Activated CD4-positive, alpha-beta T cell treated with anti-CD3 and anti-CD28 coated beads for 36 hours (primary cell): Measurements from ENCODE around the gene JUP. TPM values are rescaled to one million over a fixed set of nuclear protein-coding genes. Genes with fewer than 3 reads are reported as not detected.

Experiments used
- ATAC-seq: fragments of 200-7000 bp; cut with Tn5 transposase; one replicate; pipeline ENCODE4 v1.10.0; 2021; ENCODE audit warnings: mild to moderate bottlenecking, moderate library complexity
- CTCF ChIA-PET: fragments of 350-600 bp; sonication (Branson Sonifier 250); formaldehyde crosslinking; loops from one replicate; lab custom pipeline; 2021; ENCODE audit warnings: antibody characterized with exemption; lab: Charles Lee
- POLR2A ChIA-PET: fragments of 350-600 bp; sonication (Branson Sonifier 250); formaldehyde crosslinking; loops from one replicate; lab custom pipeline; 2021; ENCODE audit warnings: antibody characterized with exemption, inconsistent platforms; lab: Charles Lee
- DNase-seq: peaks from one replicate; pipeline ENCODE4 v3.0.0-alpha.2; 2020
- H3K27ac Mint-ChIP-seq: one replicate; pipeline ENCODE4 v1.8.0; 2021; ENCODE audit warnings: mixed read lengths
- H3K27me3 Mint-ChIP-seq: one replicate; pipeline ENCODE4 v1.8.0; 2021; ENCODE audit warnings: mixed read lengths
- H3K36me3 Mint-ChIP-seq: one replicate; pipeline ENCODE4 v1.8.0; 2021; ENCODE audit warnings: low read depth, mixed read lengths
- H3K4me1 Mint-ChIP-seq: one replicate; pipeline ENCODE4 v1.8.0; 2021; ENCODE audit warnings: mixed read lengths
- H3K4me3 Mint-ChIP-seq: one replicate; pipeline ENCODE4 v1.8.0; 2021; ENCODE audit warnings: mild to moderate bottlenecking, moderate library complexity, mixed read lengths
- H3K9me3 Mint-ChIP-seq: one replicate; pipeline ENCODE4 v1.8.0; 2021; ENCODE audit warnings: low read depth, mixed read lengths
- intact Hi-C, 2 experiments: fragments of 100-400 bp; cut with DNase I in 1 of 2; cut with micrococcal nuclease in 1 of 2; formaldehyde crosslinking; loops; one replicate each; pipeline versions ENCODE4 v1.14.2 to v1.15.1; 2022 to 2024; cut with DNase I, micrococcal nuclease
- total RNA-seq, 2 experiments: library from RNA; stranded (reverse); gene quantifications; one replicate each; pipeline ENCODE4 v1.2.3, GENCODE V29; 2021

Gene JUP
- total RNA-seq, 2 experiments from 2014 or later = 0.34 to 0.54 TPM

DNA sequence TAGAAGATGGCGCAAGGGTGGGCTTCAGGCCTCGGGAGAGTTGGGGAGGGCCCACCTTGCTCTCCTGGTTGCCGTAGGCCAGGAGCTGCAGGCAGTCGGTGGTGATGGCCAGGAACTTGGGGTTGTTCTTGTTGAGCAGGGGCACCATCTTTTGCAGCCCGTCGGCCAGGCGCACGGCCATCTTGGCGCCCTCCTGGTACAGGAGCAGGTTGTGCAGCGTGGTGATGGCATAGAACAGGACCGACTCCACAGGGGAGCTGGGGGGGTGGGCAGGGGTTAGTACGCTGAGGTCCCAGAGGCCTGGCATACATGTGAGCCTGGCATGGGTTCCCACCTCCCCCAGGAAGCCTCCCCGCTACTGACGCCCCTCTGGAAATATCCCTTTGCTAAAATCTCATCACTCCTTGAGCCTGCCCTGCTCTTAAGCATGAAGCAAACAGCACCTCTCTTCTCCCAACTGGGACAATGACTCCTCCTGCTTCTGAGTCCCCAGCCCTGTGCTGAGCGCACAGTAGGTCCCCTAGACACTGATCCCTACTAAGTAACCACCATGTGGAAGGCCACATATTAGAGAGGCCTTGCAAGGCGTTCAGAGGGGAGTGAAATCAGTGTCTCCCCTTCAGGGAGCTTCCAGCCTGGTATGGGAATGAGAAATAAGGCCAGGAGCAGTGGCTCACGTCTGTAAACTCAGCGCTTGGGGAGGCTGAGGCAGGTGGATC, 19.0 kb downstream of the JUP start:
- no peak overlapping the region for H3K27ac Mint-ChIP-seq
- ChIA-PET POLR2A (no interaction called here), CTCF (interaction anchor here (0.6 to 0.7 kb wide), 2 partner anchors 40 to 205 kb away, joined by 3 read pairs; no protein-coding TSS in a partner anchor)
- DNase-seq = no peak
- H3K4me3 Mint-ChIP-seq = no peak overlapping the region
- no peaks in the 10 kb centered on the region for H3K27me3 Mint-ChIP-seq
- no peaks in the 10 kb centered on the region for H3K4me1 Mint-ChIP-seq
- H3K36me3 Mint-ChIP-seq = no peaks in the 10 kb centered on the region
- no peaks in the 10 kb centered on the region for H3K9me3 Mint-ChIP-seq
- ATAC-seq = no peak
- intact Hi-C loops = no loop called here

DNA sequence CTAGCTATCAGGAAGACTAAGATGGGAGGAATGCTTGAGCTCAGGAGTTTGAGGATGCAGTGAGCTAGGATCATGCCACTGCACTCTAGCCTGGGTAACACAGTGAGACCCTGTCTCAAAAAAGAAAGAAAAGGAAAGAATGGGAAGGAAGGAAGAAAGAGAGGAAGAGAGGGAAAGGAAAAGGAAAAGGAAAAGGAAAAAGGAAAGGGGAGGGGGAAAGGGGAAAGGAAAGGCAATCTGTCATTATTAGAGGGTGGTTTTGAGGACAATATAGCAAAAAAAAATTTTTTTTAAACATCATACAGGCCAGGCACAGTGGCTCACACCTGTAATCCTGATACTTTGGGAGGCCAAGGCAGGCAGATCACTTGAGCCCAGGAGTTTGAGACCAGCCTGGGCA, 20.4 kb downstream of the JUP start:
- no peak for ATAC-seq
- DNase-seq = no peak
- CTCF ChIA-PET = interaction anchor here (0.7 to 1.4 kb wide), 2 partner anchors 28 to 43 kb away, joined by 3 read pairs; no protein-coding TSS in a partner anchor
- no peak overlapping the region for H3K4me3 Mint-ChIP-seq
- no peaks in the 10 kb centered on the region for H3K9me3 Mint-ChIP-seq
- H3K27me3 Mint-ChIP-seq = no peaks in the 10 kb centered on the region
- no peak overlapping the region for H3K27ac Mint-ChIP-seq
- no peaks in the 10 kb centered on the region for H3K36me3 Mint-ChIP-seq
- intact Hi-C loops = no loop called here
- POLR2A ChIA-PET = no interaction called here
- H3K4me1 Mint-ChIP-seq = no peaks in the 10 kb centered on the region

DNA sequence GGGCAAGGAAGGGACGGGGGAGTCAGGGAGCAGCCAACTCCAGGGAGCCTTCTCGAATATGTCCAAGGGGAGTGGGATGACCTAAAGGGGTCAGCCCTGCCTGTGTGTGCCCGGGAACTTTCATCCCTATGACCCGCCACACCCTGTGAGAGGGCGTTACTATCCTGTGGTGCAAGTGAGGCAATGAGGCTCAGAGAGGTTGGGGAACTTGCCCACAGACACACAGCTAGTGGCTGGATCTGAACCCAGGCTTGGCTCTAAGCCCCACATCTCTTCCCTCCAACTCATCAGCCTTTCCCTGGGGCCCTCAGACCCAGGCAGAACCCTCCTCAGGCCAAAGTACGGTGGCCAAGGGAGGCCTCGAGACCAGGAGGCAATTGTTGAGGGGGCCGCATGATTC, 23.2 kb downstream of the JUP start:
- POLR2A ChIA-PET = no interaction called here
- no peaks in the 10 kb centered on the region for H3K27me3 Mint-ChIP-seq
- CTCF ChIA-PET = interaction anchor here (0.6 kb wide), 1 partner anchor 351 kb away, joined by 3 read pairs; no protein-coding TSS in a partner anchor

DNA sequence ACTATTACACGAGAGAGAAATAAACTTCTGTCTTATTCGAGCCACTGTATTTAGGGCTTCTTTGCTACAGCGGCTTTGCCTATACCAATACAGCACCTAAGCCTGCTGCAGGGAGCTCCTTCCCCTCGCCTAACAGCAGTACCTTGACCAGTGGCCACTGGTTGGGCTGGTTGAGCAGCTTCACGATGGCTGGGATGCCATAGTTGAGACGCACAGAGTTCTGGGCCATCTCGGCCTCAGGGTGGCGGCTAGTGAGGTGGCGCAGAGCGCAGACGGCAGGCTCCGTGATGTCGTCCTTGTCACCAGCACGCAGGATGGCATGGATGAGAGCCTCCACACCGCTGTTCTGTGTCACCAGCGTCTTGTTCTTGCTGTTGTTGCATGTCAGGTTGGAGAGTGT, 23.7 kb downstream of the JUP start:
- Mint-ChIP-seq H3K9me3 (no peaks in the 10 kb centered on the region), H3K36me3 (no peaks in the 10 kb centered on the region), H3K4me1 (no peaks in the 10 kb centered on the region), H3K4me3 (no peak overlapping the region), H3K27ac (no peak overlapping the region), H3K27me3 (no peaks in the 10 kb centered on the region)
- intact Hi-C loops = no loop called here
- DNase-seq (no peak), ATAC-seq (no peak)
- CTCF ChIA-PET = no interaction called here
- POLR2A ChIA-PET = interaction anchor here (0.5 kb wide), 1 partner anchor 42 kb away, joined by 5 read pairs; no protein-coding TSS in a partner anchor

More for the DNA sequence above, 23.2 kb downstream of the JUP start:
- no peak overlapping the region for H3K4me3 Mint-ChIP-seq
- H3K4me1 Mint-ChIP-seq = no peaks in the 10 kb centered on the region
- DNase-seq (no peak), ATAC-seq (no peak)
- intact Hi-C loops = no loop called here
- no peaks in the 10 kb centered on the region for H3K36me3 Mint-ChIP-seq
- H3K9me3 Mint-ChIP-seq = no peaks in the 10 kb centered on the region
- no peak overlapping the region for H3K27ac Mint-ChIP-seq

DNA sequence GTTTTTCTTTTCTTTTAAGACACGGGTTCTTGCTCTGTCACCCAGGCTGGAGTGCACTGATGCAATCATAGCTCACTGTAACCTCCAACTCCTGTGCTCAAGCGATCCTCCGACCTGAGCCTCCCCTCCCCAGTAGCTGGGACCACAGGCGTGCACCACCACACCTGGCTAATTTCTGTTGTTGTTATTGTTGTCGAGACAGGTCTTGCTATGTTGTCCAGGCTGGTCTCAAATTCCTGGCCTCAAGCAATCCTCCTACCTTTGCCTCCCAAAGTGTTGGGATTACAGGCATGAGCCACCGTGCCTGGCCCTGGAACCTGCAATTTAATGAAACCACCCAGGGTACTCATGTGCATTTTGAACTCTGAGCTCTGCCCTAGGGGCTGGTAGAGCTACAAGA, 24.1 kb downstream of the JUP start:
- Mint-ChIP-seq H3K4me3 (no peak overlapping the region), H3K27me3 (no peaks in the 10 kb centered on the region), H3K4me1 (no peaks in the 10 kb centered on the region), H3K36me3 (no peaks in the 10 kb centered on the region), H3K27ac (no peak overlapping the region), H3K9me3 (no peaks in the 10 kb centered on the region)
- DNase-seq (no peak), ATAC-seq (no peak)
- intact Hi-C loops = no loop called here
- CTCF ChIA-PET = no interaction called here
- POLR2A ChIA-PET = interaction anchor here (0.5 kb wide), 1 partner anchor 42 kb away, joined by 5 read pairs; no protein-coding TSS in a partner anchor

DNA sequence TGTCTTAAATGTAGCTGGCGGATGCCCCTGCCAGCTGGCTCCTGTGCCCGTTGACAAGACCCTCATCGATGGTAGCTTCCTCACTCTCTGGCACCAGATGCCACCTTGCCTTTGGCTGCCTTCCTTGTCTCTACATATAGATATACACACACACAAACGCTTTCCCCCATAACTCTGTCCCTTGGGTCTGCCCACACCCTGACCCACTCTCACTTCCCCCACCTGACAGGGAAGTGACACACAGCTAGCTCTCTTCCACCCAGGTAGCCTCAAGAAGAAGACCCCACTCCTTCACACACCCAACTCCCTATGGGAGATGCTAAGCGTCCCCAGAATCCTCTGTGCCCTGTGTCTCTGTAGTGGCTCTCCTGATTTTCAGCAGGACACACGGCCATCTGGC, 25.6 kb downstream of the JUP start:
- POLR2A ChIA-PET = no interaction called here
- CTCF ChIA-PET = no interaction called here

DNA sequence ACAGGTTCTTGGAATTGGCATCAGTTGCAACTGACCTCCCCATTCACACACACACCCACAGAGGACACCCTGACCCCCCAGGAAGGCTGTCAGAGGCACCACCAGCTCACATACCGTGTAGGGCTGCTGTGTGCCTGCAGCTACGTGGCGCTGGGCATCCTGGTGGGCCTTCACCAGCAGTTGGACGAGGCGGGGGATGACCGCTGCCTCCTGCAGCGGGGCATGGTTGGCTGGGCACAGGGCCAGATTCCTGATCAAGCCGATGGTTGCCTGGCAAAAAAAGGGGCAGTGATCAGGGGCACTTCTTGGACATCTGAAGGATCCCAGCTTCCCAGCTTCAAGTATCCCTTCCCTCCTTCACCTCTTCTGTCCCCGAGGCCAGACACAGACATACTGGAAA, 27.9 kb downstream of the JUP start:
- H3K36me3 Mint-ChIP-seq = no peaks in the 10 kb centered on the region
- ATAC-seq (no peak), DNase-seq (no peak)
- H3K4me3 Mint-ChIP-seq = no peak overlapping the region
- H3K9me3 Mint-ChIP-seq = no peaks in the 10 kb centered on the region
- H3K27ac Mint-ChIP-seq = no peak overlapping the region
- ChIA-PET POLR2A (no interaction called here), CTCF (interaction anchor here (0.6 kb wide), 1 partner anchor 64 kb away, joined by 4 read pairs; no protein-coding TSS in a partner anchor)
- no peaks in the 10 kb centered on the region for H3K4me1 Mint-ChIP-seq
- intact Hi-C loops = no loop called here
- no peaks in the 10 kb centered on the region for H3K27me3 Mint-ChIP-seq

More for the DNA sequence above, 25.6 kb downstream of the JUP start:
- Mint-ChIP-seq H3K27me3 (no peaks in the 10 kb centered on the region), H3K27ac (no peak overlapping the region), H3K4me1 (no peaks in the 10 kb centered on the region), H3K4me3 (no peak overlapping the region), H3K36me3 (no peaks in the 10 kb centered on the region), H3K9me3 (no peaks in the 10 kb centered on the region)
- DNase-seq (no peak), ATAC-seq (no peak)
- intact Hi-C loops = no loop called here

DNA sequence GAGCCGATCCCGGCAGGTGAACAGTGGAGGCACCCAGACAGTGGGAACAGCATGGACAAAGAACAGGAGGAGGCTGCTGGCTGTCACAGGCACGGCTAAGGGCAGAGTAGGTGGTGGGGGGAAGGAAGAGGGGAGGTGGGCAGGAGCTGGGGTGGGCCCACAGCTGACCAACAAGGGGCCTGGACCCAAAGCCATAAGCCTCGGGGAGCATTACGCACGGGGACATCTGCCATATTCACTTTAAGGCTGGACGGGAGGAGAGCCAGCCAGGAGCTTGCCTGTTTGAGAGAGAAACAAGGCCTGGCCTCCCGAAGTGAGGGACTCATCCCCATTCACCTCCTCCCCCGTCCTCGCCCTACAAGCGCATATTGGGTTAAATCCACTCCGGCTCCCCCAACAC, 32.4 kb downstream of the JUP start:
- Mint-ChIP-seq H3K27me3 (no peaks in the 10 kb centered on the region), H3K4me1 (no peaks in the 10 kb centered on the region), H3K9me3 (no peaks in the 10 kb centered on the region), H3K36me3 (no peaks in the 10 kb centered on the region), H3K4me3 (no peak overlapping the region), H3K27ac (no peak overlapping the region)
- CTCF ChIA-PET = no interaction called here
- intact Hi-C loops = no loop called here
- no peak for ATAC-seq
- POLR2A ChIA-PET = interaction anchor here (0.5 kb wide), 1 partner anchor 37 kb away, joined by 3 read pairs; no protein-coding TSS in a partner anchor
- DNase-seq = no peak

DNA sequence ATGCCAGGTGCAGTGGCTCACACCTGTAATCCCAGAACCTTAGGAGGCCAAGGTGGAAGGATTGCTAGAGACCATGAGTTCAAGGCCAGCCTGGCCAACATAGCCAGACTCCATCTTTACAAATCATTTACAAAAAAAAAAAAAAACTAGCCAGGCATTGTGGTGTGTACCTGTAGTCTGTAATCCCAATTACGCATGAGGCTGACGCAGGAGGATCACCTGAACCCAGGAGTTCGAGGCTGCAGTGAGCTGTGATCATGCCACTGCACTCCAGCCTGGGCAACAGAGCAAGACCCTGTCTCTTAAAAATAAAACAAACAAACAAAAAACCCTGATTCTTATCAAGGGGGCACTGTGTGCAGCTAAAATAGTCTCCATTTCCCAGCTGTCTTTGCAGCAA, 35.2 kb downstream of the JUP start:
- no peak overlapping the region for H3K27ac Mint-ChIP-seq
- H3K4me3 Mint-ChIP-seq = no peak overlapping the region
- H3K9me3 Mint-ChIP-seq = no peaks in the 10 kb centered on the region
- no peaks in the 10 kb centered on the region for H3K4me1 Mint-ChIP-seq
- H3K36me3 Mint-ChIP-seq = no peaks in the 10 kb centered on the region
- POLR2A ChIA-PET = interaction anchor here (0.6 kb wide), 1 partner anchor 618 kb away, joined by 4 read pairs; no protein-coding TSS in a partner anchor
- DNase-seq = no peak
- intact Hi-C loops = no loop called here
- peaks cover 4% of the 10 kb centered on the region for H3K27me3 Mint-ChIP-seq
- no peak for ATAC-seq
- CTCF ChIA-PET = interaction anchor here (0.7 kb wide), 1 partner anchor 1712 kb away, joined by 3 read pairs; no protein-coding TSS in a partner anchor

DNA sequence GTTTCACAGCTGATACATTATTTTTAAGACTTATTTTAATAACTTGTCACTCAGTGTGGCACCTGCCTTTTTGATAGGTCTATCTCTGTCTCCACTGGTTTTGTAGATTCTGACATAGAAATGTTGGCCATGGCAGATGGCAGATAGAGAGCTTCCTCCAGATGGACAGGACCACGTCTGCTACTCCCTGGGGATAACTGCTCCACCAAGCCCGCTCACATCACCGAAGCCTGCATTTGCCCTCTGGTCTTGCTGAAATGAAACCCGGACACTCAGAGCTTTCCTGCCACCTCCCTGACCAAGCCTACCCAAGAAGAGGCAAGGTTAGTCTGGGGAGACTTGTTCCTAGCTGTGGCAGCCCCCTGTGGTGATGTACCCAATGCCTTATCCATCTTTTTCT, 35.6 kb downstream of the JUP start:
- Mint-ChIP-seq H3K4me1 (no peaks in the 10 kb centered on the region), H3K27ac (no peak overlapping the region), H3K4me3 (no peak overlapping the region), H3K27me3 (peaks cover 4% of the 10 kb centered on the region), H3K36me3 (no peaks in the 10 kb centered on the region), H3K9me3 (no peaks in the 10 kb centered on the region)
- ChIA-PET CTCF (interaction anchor here (0.7 kb wide), 1 partner anchor 1712 kb away, joined by 3 read pairs; no protein-coding TSS in a partner anchor), POLR2A (interaction anchor here (0.6 kb wide), 1 partner anchor 617 kb away, joined by 4 read pairs; no protein-coding TSS in a partner anchor)
- no peak for DNase-seq
- intact Hi-C loops = no loop called here
- no peak for ATAC-seq

DNA sequence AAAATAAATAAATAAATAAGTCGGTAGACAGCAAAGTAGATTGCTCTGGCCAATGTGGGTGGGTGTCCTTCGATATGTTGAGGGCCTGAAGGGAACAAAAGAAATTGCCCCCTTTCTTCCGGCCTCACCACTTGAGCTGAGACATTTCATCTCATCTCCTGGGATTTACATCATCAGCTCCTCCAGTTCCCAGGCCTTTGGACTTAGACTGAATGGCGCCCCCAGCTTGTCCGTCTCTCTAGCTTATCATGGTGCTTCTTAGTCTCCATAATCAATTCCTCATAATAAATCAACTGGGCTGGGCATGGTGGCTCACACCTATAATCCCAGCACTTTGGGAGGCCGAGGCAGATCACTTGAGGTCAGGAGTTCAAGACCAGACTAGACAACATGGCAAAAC, 38.2 kb downstream of the JUP start:
- intact Hi-C loops = no loop called here
- Mint-ChIP-seq H3K4me3 (no peak overlapping the region), H3K27ac (no peak overlapping the region), H3K27me3 (peaks cover 4% of the 10 kb centered on the region), H3K36me3 (no peaks in the 10 kb centered on the region), H3K9me3 (no peaks in the 10 kb centered on the region), H3K4me1 (no peaks in the 10 kb centered on the region)
- ChIA-PET POLR2A (no interaction called here), CTCF (no interaction called here)
- no peak for ATAC-seq
- DNase-seq = no peak

DNA sequence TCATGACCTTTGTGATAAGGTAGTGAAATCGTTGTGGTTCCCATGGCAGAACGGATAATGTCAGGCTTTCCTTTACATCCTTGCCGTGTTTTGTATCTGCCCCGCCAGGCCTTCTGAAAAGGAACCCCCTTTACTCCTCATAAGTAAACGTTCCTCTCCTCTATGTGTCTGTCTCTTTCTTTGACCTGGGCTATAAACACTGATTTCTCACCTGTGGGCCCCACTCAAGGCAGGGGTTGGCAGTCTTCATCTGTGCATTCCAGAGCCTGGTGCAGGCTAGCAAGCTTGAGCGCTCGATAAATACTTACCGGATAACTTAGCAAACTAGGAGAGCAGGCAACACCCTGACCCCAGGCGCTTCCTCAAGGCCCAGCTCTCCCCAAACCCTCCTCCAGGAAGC, 44.8 kb downstream of the JUP start:
- intact Hi-C loops = no loop called here
- POLR2A ChIA-PET = interaction anchor here (0.5 kb wide), 1 partner anchor 40 kb away, joined by 4 read pairs; no protein-coding TSS in a partner anchor
- CTCF ChIA-PET = interaction anchor here (0.7 to 1.1 kb wide), 2 partner anchors 44 to 59 kb away, joined by 3 read pairs; no protein-coding TSS in a partner anchor
- H3K4me1 Mint-ChIP-seq = peaks cover 3% of the 10 kb centered on the region
- H3K4me3 Mint-ChIP-seq = no peak overlapping the region
- H3K27ac Mint-ChIP-seq = no peak overlapping the region
- DNase-seq (no peak), ATAC-seq (no peak)
- peaks cover 13% of the 10 kb centered on the region for H3K27me3 Mint-ChIP-seq
- no peaks in the 10 kb centered on the region for H3K9me3 Mint-ChIP-seq
- H3K36me3 Mint-ChIP-seq = no peaks in the 10 kb centered on the region
